H9 (cell line): Measurements from ENCODE around the gene SLC12A4. TPM values are rescaled to one million over a fixed set of nuclear protein-coding genes. Genes with fewer than 3 reads are reported as not detected.
A peak's percentile ranks its signal among the peaks of the same experiment; 100 is the strongest.

ENCODE experiments used
- DNase-seq: peaks from one replicate; pipeline ENCODE4 v3.0.0-alpha.2; 2017
- H2AFZ ChIP-seq: one replicate; pipeline ENCODE4 v1.6.1; 2013; ENCODE audit warnings: mild to moderate bottlenecking, low read length, control low read depth, moderate library complexity
- H2AK5ac ChIP-seq: 2 replicates; pipeline ENCODE4 v1.6.1; 2013; ENCODE audit warnings: low read length, control low read depth, mixed read lengths; ENCODE audit not compliant: insufficient read length
- H2BK120ac ChIP-seq: one replicate; pipeline ENCODE4 v1.6.1; 2013; ENCODE audit warnings: low read depth, mild to moderate bottlenecking, low read length, control low read depth, inconsistent platforms; ENCODE audit not compliant: poor library complexity, severe bottlenecking
- H2BK12ac ChIP-seq: 2 replicates; pipeline ENCODE4 v1.6.1; 2013; ENCODE audit warnings: low read length, control low read depth, mixed read lengths, low read depth; ENCODE audit not compliant: insufficient read length
- H2BK15ac ChIP-seq: 2 replicates; pipeline ENCODE4 v1.6.1; 2013; ENCODE audit warnings: low read depth, low read length, control low read depth
- H2BK20ac ChIP-seq: one replicate; pipeline ENCODE4 v1.6.1; 2013; ENCODE audit warnings: low read depth, mild to moderate bottlenecking, low read length, control low read depth, inconsistent platforms; ENCODE audit not compliant: poor library complexity, severe bottlenecking
- H2BK5ac ChIP-seq: 2 replicates; pipeline ENCODE4 v1.6.1; 2013; ENCODE audit warnings: low read length, control low read depth, mixed read lengths; ENCODE audit not compliant: insufficient read length
- H3K14ac ChIP-seq: 2 replicates; pipeline ENCODE4 v1.6.1; 2013; ENCODE audit warnings: low read length, control low read depth; ENCODE audit not compliant: insufficient read depth
- H3K18ac ChIP-seq: 2 replicates; pipeline ENCODE4 v1.6.1; 2013; ENCODE audit warnings: low read depth, mild to moderate bottlenecking, mixed read lengths, low read length, control low read depth; ENCODE audit not compliant: insufficient read length
- H3K23ac ChIP-seq: 2 replicates; pipeline ENCODE4 v1.6.1; 2013; ENCODE audit warnings: low read length, control low read depth, mixed read lengths, low read depth; ENCODE audit not compliant: insufficient read length
- H3K23me2 ChIP-seq: 2 replicates; pipeline ENCODE4 v1.6.1; 2013; ENCODE audit warnings: low read depth, mild to moderate bottlenecking, mixed read lengths, low read length, control low read depth; ENCODE audit not compliant: insufficient read length, poor library complexity, severe bottlenecking
- H3K27ac ChIP-seq: 2 replicates; pipeline ENCODE4 v1.5.1; 2013; ENCODE audit warnings: low read length, control low read depth, mixed read lengths, low read depth; ENCODE audit not compliant: insufficient read length
- H3K27me3 ChIP-seq: 2 replicates; pipeline ENCODE4 v1.6.1; 2013; ENCODE audit warnings: low read length, control low read depth, inconsistent platforms; ENCODE audit not compliant: insufficient read depth
- H3K4ac ChIP-seq: 2 replicates; pipeline ENCODE4 v1.6.1; 2013; ENCODE audit warnings: low read depth, mild to moderate bottlenecking, control low read depth, inconsistent platforms, low read length, moderate library complexity
- H3K4me1 ChIP-seq: 2 replicates; pipeline ENCODE4 v1.6.1; 2013; ENCODE audit warnings: low read length, control low read depth, inconsistent platforms; ENCODE audit not compliant: insufficient read depth
- H3K4me2 ChIP-seq: 2 replicates; pipeline ENCODE4 v1.6.1; 2013; ENCODE audit warnings: low read length, control low read depth, mixed read lengths; ENCODE audit not compliant: insufficient read length, insufficient read depth
- H3K56ac ChIP-seq: 2 replicates; pipeline ENCODE4 v1.6.1; 2013; ENCODE audit warnings: low read depth, mild to moderate bottlenecking, mixed read lengths, low read length, control low read depth; ENCODE audit not compliant: insufficient read length
- H3K79me1 ChIP-seq: 2 replicates; pipeline ENCODE4 v1.6.1; 2013; ENCODE audit warnings: low read depth, mild to moderate bottlenecking, moderate library complexity, low read length, control low read depth, inconsistent platforms; ENCODE audit not compliant: insufficient read depth, poor library complexity, severe bottlenecking
- H3K79me2 ChIP-seq: 2 replicates; pipeline ENCODE4 v1.6.1; 2013; ENCODE audit warnings: low read length, control low read depth, inconsistent platforms; ENCODE audit not compliant: insufficient read depth
- H3K9ac ChIP-seq: 2 replicates; pipeline ENCODE4 v1.6.1; 2013; ENCODE audit warnings: low read length, control low read depth, mixed read lengths; ENCODE audit not compliant: insufficient read length; ENCODE audit errors: extremely low read depth
- H3K9me3 ChIP-seq: one replicate; pipeline ENCODE4 v1.6.1; 2013; ENCODE audit warnings: low read depth, low read length, inconsistent platforms; ENCODE audit not compliant: control insufficient read depth
- H3T11ph ChIP-seq: one replicate; pipeline ENCODE4 v1.6.1; 2013; ENCODE audit warnings: mild to moderate bottlenecking, low read length, control low read depth, inconsistent platforms
- H4K20me1 ChIP-seq: one replicate; pipeline ENCODE4 v1.6.1; 2013; ENCODE audit not compliant: control insufficient read depth, insufficient read length, insufficient read depth
- H4K5ac ChIP-seq: 2 replicates; pipeline ENCODE4 v1.6.1; 2013; ENCODE audit warnings: low read depth, mild to moderate bottlenecking, mixed read lengths, low read length, control low read depth; ENCODE audit not compliant: insufficient read length
- H4K8ac ChIP-seq: replicated peaks from 2 replicates; pipeline ENCODE4 v1.6.1; 2013; ENCODE audit warnings: low read length, control low read depth, mixed read lengths, low read depth; ENCODE audit not compliant: insufficient read length
- H4K91ac ChIP-seq: 2 replicates; pipeline ENCODE4 v1.6.1; 2013; ENCODE audit warnings: low read depth, mild to moderate bottlenecking, moderate library complexity, mixed read lengths, low read length, control low read depth; ENCODE audit not compliant: insufficient read length
- H3K27ac Mint-ChIP-seq, 3 experiments: 2 replicates in 2 of 3; 3 replicates in 1 of 3; pipeline ENCODE4 v1.8.0; 2020 to 2021; ENCODE audit warnings: mixed read lengths in 3 of 3, mild to moderate bottlenecking in 1 of 3, moderate library complexity in 1 of 3
- H3K27me3 Mint-ChIP-seq: 2 replicates; pipeline ENCODE4 v1.8.0; 2021; ENCODE audit warnings: low read depth, mild to moderate bottlenecking, moderate library complexity, mixed read lengths
- H3K36me3 Mint-ChIP-seq, 3 experiments: 2 replicates in 2 of 3; 3 replicates in 1 of 3; pipeline ENCODE4 v1.8.0; 2020 to 2021; ENCODE audit warnings: low read depth in 3 of 3, mixed read lengths in 3 of 3; ENCODE audit not compliant: insufficient read depth in 1 of 3
- H3K4me1 Mint-ChIP-seq, 2 experiments: 2 replicates each; pipeline ENCODE4 v1.8.0; 2020; ENCODE audit warnings: mixed read lengths in 2 of 2
- H3K4me3 Mint-ChIP-seq, 2 experiments: 2 replicates in 1 of 2; 3 replicates in 1 of 2; pipeline ENCODE4 v1.8.0; 2020 to 2021; ENCODE audit warnings: mild to moderate bottlenecking in 2 of 2, mixed read lengths in 2 of 2, moderate library complexity in 1 of 2
- H3K9me3 Mint-ChIP-seq, 2 experiments: 2 replicates in 1 of 2; 3 replicates in 1 of 2; pipeline ENCODE4 v1.8.0; 2020; ENCODE audit warnings: mild to moderate bottlenecking in 2 of 2, mixed read lengths in 2 of 2, moderate library complexity in 1 of 2
- CTCF ChIP-seq: fragments of 200-600 bp; sonication (generic); conservative IDR thresholded peaks from 3 replicates; pipeline ENCODE4 v1.8.0; 2021; ENCODE audit warnings: antibody characterized with exemption, mild to moderate bottlenecking
- whole genome bisulfite sequencing: extraction: QIAGEN DNeasy Blood & Tissue Kit; methylation state at CpG from one replicate; pipeline ENCODE4 v1.1.7; 2013; ENCODE audit warnings: missing lambda C conversion rate, low lambda C conversion rate, mixed read lengths; ENCODE audit not compliant: insufficient read length; ENCODE audit errors: extremely low coverage; 5-methylcytosine and 5-hydroxymethylcytosine counted together
- total RNA-seq: library from RNA; stranded (reverse); gene quantifications from 2 replicates; pipeline ENCODE4 v1.2.1, GENCODE V29; 2021

Gene SLC12A4
- total RNA-seq, 1 experiment from 2014 or later: 46.7 TPM

DNA sequence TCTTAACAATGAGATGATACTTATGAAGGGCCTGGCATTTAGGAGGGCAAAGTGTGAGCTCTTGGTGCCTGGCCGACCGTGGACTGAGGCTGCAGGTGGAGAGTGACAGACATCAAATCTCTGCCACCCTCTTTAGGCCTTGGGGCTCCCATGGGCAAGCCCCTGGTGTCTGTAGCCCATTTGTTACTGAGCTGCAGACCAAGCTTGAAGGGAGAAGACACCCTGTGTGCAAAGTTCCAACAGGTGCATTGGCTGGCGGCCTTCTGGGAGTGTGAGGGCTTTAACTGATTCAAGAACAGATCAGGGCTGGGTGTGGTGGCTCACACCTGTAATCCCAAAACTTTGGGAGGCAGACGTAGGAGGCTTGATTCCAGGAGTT lies 36.0 kb downstream of the SLC12A4 start:
- WGBS: no CpG with 5 or more reads among the region's 4 CpGs

More for the DNA sequence above, 36.0 kb downstream of the SLC12A4 start:
- Histone ChIP-seq H3K23me2 (peaks cover 18% of the 10 kb centered on the region), H2AFZ (no peak overlapping the region), H2BK5ac (no peak overlapping the region), H3K79me2 (no peaks in the 10 kb centered on the region), H2BK120ac (no peak overlapping the region), H3K4me1 (peaks cover 3% of the 10 kb centered on the region; the same call in 1 of the 2 replicates), H2BK15ac (no peak overlapping the region), H3K56ac (no peak overlapping the region), H3K14ac (no peak overlapping the region), H3K79me1 (no peaks in the 10 kb centered on the region), H2BK12ac (no peak overlapping the region), H3K9ac (no peak overlapping the region), H3K23ac (no peak overlapping the region), H4K20me1 (no peaks in the 10 kb centered on the region), H3K27me3 (no peaks in the 10 kb centered on the region), H3T11ph (no peak overlapping the region), H2BK20ac (no peak overlapping the region), H3K4me2 (no peak overlapping the region), H3K4ac (no peak overlapping the region), H3K9me3 (no peaks in the 10 kb centered on the region), H2AK5ac (no peak overlapping the region), H4K91ac (no peak overlapping the region), H4K8ac (no peak overlapping the region), H3K18ac (no peak overlapping the region), H3K27ac (no peak overlapping the region), H4K5ac (no peak overlapping the region)
- no peak for DNase-seq
- H3K4me3 Mint-ChIP-seq: peak overlapping the region in 1 of 2 experiments; percentile 35; a peak in 2 of 5 replicates
- peaks cover 14 to 45% (median 15%) of the 10 kb centered on the region in 3 experiments for H3K36me3 Mint-ChIP-seq
- H3K9me3 Mint-ChIP-seq: peaks cover 0 to 2% of the 10 kb centered on the region in 2 experiments; a peak in 2 of 5 replicates
- H3K27ac Mint-ChIP-seq: no peak overlapping the region
- no peak for TF ChIP-seq CTCF
- H3K4me1 Mint-ChIP-seq: peaks cover 20 to 23% of the 10 kb centered on the region in 2 experiments
- peaks cover 10% of the 10 kb centered on the region for H3K27me3 Mint-ChIP-seq
